Activated CD8-positive, alpha-beta memory T cell treated with anti-CD3 and anti-CD28 coated beads for 4 hours (primary cell): ENCODE measurements around the gene LRRC3B.
"Not testable (repeated sequence)": the region's sequence is repeated elsewhere in the genome, so short reads cannot be mapped to it uniquely, and the experiment has no call there.

ENCODE experiments used
- DNase-seq, 2 donors: peaks; one replicate each; pipeline ENCODE4 v3.0.0-alpha.2; 2020; ENCODE audit warnings: low read depth in 2 of 2

LRRC3B gene, protein sequence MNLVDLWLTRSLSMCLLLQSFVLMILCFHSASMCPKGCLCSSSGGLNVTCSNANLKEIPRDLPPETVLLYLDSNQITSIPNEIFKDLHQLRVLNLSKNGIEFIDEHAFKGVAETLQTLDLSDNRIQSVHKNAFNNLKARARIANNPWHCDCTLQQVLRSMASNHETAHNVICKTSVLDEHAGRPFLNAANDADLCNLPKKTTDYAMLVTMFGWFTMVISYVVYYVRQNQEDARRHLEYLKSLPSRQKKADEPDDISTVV

DNA sequence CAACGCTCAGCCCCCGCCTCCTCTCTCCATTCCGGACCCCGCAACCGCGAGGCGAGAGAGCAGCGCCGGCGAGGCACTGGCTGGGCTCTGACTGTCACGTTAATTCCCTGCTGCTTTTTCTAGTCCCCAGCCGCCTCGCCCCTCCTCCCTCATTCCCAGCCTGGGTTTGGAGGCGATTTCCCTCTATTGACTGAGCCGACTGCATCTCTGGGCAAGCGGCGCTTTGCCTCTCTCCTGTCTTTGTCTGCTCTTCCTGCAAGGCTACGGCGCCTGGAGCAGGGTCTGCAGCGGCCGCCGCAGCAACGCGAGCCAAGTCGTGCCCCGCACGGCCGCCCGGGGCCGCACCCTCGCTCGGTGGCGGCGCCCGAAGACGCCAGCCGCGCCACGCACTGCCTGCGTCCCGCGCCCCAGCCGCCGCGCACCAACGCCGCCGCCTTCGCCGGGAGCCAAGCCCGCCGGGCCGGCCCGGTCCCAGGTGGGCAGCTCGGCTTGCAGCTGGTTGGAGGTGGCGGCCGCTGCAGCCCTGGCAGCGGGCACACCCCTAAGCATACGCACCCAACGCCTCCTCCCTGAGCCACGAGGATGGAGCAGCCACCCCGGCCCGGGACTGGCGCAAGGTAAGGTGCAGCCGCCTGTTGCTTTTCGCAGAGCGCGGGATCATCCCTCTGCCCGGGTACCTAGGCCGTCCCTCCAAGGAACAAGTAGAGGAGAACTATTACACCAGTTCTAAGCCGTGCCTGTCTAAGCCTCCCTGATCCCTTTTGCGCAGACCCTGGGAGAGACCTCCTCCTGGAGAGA lies at the start of gene LRRC3B:
Gene LRRC3B (plus strand): TSS at position 152 of the 798 bp plus-strand sequence. CDS start 86,901 bp downstream, outside the sequence.
- no peak for DNase-seq

DNA sequence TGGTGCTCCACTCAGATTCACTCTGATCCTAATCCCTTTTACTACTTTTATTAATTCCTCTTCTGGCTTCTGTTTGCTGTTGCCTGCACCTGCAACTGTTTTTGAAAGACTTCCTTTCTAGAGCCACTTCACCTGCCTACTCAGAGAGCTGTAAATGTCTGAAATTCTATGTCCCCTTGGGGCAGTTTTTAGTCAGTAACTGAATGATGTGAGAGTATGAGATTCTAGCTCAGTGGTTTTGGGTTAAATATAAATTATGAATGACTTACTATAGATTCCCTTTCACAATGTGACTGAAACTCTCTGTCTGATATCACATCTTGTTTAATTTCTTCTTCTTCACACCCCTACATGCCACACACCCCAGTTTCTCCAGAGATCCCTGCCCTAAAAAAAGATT lies 47.8 kb upstream of the LRRC3B start:
- DNase-seq: no peak

DNA sequence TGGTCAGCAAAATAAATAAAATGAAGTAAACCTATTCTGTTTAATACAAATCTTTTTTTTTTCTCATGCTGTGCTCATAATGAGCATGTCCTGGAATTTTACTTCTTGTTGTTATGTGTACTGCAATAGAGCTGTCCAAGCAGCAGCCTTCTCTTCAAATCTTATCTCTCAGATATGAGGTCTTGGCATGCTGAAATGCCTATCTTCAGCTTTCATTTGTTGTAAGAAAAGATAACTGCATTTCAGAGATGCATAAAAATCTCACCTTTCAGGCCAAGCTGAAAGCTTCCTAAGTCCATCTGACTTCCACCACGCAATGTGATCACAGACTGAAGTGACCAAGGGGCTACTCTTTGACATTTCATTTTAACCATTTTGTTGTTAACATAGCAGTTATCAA lies 43.5 kb upstream of the LRRC3B start:
- DNase-seq: no peak

DNA sequence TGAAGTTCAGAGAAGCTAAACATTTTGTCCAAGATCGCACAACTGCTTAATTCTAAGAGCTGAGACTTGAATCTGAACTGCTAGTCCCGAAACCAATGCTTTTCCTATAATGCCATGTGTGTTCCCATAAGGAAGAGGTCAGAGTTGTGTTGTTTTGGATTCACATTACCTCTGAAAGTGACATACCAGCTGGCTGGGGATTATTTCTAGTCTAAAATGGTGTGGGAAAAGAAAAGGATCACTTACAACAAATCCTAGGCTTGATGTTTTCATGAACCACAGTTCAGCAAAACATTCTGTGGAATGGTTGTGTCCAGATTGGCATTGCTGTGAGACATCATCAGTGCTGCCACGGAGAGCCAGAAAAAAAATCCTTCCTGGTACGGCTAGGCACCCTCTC lies 35.0 kb upstream of the LRRC3B start:
- no peak for DNase-seq

DNA sequence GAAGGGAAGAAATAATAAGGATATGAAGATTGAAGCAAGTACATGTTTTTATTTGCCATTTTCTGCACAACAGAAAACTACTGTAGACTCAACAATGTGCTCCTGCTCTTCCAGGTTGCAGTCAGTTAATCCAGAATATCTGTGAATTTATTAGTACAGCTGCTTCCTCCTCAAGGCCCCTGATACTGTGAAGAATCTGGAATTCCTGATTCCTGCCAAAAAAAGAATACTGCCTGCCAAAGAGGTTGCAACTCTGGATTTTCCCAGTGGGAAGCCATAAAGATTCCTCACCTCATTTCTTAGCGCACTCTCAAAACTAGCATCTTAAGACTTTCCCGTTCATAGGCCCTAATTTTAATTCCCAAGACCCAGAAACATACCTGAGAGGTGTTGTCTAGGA lies 33.6 kb upstream of the LRRC3B start:
- no peak for DNase-seq

DNA sequence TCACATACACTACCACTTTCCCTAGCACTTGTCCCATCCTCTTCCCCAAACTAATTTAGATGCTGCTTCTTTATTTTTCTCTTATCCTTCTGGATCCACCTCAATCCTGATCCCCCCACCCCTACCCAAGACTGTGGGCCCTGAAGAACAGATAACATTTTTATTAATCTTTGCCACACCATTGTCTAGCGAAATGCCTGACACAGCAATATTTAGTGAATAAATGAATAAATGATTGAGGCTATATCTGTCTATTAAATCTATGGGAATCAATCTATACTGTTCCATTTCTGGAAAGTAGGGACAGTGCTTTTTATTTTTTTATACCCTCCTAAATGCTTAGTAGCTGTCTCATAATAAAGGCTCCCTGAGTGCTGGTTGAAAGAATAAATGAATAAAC lies 32.9 kb upstream of the LRRC3B start:
- no peak for DNase-seq

DNA sequence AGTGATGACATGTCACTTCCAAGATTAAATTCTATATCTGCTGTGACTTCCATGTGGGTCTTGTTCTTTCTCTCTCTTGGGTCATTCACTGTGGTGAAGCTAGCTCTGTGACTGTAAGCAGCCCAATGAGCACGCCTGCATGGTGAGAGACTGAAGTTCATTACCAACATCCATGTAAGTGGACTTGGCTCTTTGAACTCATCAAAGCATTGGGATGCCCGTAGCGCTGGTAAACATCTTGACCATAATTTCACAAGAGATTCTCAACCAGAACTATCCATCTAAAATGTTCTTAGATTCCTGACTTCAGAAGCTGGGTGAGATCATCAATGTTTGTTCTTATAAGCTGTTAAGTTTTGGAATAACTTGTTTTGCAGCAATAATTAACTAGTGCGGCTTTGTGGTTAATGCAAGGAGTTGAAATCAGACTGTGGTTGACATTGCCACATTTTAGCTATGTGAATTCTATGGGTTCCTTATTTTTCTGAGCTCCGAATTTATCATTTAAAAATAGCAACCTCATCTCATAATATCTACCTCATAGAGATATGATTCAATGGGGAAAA lies 31.6 kb upstream of the LRRC3B start:
- DNase-seq: no peak

DNA sequence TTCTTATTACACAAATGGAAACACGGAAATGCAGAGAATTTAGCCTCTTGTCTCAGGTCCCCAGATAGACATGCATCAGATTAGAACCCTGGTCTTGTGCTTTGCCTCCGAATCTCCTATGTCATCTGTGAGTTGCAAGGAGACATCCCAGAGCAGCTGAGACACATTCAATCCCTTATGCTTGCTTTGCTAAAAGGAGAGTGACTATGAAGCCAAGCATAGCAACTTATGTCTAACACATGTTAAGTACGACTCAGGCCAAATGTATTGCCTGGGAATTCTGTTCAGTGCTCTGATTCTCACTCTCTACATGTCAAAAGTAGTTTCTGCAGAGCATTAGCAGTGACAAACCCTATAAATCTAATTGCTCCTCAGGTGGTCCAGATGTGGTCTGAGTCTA lies 30.6 kb upstream of the LRRC3B start:
- no peak for DNase-seq

DNA sequence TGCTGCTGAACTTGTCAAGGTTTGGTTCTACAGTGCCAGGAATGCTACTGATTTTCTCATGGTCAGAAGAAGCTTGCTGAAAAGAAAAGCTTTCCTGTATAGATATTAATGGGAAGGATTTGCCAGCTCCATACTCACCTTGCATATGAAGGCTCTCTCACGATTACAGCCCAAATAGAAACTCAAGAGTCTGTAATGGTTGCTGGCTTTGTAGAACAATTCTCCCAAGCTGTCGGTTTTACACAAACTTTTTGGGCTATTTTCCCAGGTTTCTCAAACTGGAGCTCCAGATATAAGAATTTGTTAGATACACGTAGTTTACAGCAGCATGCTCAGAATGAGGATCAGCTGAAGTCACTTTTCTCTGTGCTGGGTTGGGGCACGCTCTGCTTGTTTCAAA lies 30.1 kb upstream of the LRRC3B start:
- no peak for DNase-seq

DNA sequence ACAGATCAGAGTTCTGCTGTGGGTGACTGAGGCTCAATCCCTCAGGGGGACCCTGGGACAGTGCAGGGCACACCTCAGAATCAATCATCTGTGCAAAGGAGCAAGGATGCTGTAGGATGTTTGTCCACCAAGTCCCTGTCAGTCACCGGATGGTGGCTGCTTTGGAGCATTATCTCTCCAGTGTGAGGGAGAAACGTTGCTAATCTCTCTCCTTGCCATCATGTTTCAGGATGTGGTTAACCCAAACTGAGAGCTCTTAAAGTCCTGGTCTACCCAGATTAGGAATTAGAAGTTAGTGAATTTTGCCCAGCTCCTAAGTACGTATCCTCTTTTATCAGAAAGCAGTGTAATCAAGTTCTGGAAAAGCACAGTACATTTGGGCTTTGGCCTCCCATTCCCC lies 26.2 kb upstream of the LRRC3B start:
- DNase-seq: no peak

DNA sequence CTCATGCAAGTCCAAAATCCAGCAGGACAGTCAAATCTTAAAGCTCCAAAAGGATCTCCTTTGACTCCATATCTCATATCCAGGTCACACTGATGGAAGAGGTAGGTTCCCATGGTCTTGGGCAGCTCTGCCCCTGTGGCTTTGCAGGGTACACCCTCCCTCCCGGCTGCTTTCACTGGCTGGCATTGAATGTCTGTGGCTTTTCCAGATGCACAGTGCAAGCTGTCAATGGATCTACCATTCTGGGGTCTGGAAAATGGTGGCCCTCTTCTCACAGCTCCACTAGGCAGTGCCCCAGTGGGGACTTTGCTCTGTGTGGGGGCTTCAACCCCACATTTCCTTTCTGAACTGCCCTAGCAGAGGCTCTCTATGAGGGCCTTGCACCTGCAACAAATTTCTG lies 19.3 kb upstream of the LRRC3B start:
- not testable (repeated sequence) for DNase-seq

DNA sequence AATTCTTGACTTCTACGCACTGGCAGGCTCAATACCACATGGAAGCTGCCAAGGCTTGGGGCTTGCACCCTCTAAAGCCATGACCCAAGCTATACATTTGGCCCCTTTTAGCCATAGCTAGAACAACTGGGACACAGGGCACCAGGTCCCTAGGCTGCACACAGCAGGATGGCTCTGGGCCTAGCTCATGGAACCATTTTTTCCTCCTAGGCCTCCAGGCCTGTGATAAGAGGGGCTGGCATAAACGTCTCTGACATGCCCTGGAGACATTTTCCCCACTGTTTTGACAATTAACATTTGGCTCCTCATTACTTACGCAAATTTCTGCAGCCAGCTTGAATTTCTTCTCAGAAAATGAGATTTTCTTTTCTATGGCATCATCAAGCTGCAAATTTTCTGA lies 18.8 kb upstream of the LRRC3B start:
- not testable (repeated sequence) for DNase-seq

DNA sequence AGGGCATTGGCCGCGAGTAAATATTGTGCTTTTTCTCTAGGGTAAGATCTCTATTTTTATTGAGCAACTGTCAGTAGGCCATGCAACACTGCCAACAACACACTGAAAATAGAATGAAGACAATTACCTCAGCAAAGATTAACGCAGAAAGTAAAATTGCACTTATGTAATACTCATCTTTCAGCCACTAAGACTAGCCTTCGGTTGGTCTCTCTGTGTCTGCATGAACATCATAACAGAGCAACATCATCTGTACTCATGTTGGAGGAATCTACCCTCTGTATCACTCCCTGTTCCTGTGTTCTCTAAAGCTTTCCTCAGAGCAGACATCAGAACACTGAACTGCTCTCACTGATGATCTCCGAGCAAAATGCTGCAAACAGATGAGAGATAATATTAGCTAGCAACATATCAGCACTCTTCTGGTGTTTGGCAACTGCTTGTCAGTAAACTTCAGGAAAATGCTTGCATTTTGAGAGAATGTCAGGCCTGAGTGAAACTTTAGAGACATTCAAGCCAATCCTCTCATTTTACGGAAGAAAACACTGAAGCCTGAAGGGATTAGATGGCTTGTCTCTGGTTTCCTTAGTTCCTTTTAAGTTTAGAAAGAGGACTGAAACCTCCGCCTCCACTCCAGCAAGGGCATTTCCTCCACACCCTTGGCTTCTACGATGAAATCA lies 8.4 kb upstream of the LRRC3B start:
- no peak for DNase-seq

DNA sequence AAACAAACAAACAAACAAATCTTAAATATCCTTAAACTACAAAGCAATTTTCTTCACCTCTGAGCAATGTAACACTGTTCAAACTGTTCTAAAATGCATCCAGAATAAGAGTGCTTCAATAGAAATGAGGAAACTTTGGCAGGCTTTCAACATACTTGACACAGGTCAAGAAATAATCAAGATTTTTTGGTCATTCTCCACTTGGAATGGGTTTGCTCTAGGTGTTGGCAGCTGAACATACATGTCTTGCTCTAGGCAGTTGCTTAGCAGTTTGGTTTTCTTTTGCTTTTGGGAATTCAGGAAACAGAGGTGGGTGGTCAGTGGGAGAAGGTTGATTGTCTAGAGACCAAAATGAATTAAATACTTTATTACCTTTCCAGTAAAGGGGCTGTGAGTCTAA lies 1.4 kb upstream of the LRRC3B start:
- no peak for DNase-seq

DNA sequence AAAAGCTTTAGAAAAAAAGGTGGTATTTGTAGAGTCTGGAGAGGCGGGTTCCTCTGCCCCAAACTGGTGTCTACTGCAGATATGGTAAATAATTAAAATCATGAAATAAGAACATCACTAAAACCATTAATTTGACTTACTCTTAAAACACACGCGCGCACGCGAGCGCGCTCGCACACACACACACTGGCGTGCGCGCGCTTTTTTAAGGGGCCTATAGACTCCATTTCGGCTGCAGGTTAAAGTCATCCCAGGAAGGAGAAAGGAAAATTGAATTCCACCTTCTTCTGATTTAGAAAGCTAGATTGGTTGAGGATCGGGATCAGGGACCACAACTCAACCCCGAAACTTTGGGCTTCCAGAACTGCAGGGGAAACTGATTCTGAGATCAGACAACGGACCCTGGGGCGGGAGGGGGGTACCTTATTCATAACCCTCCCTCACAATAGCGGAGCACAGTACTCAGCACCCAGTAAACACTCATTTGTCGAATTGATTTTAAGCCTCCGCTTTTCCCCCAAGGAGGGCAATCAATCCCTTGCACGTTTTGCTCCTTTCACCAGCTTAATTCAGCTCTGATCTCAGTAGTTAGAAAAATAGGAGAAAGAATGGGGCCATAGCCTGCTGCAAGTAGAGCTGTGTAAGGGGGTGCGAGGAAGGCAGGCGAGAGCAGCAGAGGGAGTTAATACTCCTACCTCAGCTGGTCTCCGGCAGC lies 509 bp upstream of the LRRC3B start:
- DNase-seq: no peak

DNA sequence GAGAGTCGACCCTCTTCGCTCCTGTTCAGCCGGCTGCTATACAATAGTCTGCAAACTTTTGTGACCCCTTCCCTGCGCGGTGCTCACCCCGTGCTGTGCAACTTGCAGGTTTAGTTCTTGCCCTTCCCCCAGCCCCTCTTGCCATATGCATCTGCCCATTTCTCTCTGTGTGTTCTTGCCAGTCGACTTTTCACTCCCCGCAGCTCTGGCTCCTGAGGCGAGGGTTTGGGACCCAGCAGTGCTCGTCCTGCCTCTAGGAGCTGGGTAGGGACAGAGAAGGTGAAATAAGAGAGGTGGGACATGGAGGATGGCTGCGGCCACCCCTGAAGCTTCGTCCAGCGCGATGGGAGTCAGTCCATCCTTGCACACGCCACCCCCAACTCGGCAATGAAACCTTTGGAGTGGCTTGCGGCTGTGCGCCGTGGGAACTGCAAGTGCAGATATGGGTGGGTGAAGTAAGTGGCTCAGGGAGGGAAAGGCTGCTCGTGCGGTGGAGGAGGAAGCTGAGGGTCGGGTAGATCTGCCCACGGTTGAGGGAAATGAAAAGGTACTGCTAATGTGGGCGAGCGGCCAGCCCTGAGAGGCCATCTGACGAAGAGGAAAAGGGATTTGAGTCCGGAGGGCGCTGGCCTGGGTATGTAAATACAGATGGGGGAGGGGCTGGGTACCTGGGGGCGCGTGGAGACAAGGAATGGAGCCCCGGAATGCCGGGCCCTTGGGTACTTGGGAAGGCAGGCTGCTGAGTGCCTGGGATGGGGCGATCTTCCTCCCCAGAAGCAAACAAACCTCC lies 1.0 kb downstream of the LRRC3B start:
- DNase-seq: no peak

DNA sequence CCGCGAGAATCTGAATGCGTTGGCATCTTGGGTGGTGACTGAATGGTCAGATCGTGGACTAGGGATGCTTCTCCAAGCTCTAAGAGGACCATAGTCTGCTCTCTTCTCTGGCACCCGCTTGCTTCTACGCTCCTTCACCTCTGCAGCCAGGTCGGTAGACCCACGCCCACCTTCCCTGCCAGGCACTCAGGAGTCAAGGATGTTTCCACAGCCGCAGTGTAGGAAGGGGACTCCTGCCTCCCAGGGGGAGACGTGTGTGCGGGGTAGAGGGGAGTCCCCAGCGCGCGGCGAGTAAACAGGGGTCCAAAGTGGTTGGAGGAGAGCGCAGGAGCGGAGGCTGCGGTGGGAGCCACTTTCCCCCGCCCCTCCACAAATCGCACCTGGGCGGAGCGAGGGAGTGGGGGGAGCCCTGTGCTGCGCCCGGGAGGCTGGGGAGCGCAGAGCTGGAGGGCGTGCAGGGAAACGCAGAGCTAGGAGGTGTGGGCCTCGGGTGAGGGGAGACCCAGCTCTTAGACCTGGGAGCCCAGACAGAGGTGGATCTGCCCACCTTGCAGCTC lies 1.7 kb downstream of the LRRC3B start:
- no peak for DNase-seq

DNA sequence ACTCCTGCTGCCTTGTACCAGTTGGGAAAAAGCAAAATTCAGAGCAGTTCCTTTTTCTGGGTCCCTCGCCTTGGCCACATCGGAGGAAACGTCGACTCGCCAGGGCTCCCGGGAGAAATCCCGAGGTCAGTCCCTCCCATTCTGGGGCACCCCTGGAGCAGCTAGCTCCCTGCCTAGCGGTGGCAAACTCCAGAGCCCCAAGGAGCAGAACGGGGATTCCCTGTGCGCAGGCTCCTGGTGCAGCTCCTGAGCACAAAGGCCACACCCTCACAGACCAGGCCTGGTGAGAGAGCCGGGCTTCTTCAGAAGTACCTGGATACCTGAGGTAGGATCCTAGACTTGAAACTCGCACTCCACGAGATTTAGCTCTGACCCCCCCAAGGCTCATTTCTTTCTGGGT lies 2.6 kb downstream of the LRRC3B start:
- no peak for DNase-seq

DNA sequence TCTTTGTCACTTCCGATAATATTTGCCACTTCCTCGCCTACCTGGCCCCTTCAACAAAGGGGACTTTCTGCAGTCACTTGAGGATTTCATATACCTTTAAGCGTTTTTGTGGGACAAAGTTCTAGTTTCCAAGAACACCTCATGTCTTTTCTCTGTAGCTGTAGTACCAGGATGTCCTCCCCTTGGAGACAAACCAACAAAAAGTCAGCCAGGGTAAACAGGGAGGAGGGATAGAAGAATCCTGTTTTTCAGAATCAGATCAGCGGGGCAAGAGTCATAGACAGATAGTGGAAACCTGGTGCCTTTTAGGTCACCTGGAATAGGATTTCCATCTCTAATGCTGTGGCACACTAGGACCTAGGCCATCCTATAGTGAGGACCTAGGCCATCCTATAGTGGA lies 4.5 kb downstream of the LRRC3B start:
- no peak for DNase-seq

DNA sequence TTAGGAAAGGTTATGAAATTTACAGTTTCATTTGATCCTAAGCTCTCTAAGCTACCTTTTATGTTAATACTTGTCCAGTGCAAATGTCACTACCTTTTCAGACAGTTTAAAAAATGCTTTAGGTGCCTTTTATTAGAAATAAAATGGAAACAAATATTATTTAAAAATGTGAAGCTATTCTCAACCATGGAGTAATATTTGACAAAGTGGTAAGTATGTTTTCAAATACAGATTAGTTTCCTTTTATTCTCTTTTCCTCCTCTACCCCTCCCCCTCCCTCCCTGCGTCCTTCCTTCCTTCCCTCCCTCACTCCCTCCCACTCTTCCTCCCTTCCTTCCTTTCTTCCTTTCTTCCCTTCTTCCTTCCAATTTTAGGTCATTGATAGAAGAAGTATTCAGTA lies 6.3 kb downstream of the LRRC3B start:
- no peak for DNase-seq
